GM21423 (cell line): ENCODE data around the gene ZBTB45.
"Not testable (repeated sequence)": the region's sequence is repeated elsewhere in the genome, so short reads cannot be mapped to it uniquely, and the experiment has no call there.

Experiments used
- ATAC-seq: cut with Tn5 transposase; IDR thresholded peaks from one replicate; pipeline ENCODE4 v1.9.1; 2021; ENCODE audit warnings: mild to moderate bottlenecking, moderate library complexity; ENCODE audit not compliant: unreplicated experiment

The ZBTB45 gene

DNA sequence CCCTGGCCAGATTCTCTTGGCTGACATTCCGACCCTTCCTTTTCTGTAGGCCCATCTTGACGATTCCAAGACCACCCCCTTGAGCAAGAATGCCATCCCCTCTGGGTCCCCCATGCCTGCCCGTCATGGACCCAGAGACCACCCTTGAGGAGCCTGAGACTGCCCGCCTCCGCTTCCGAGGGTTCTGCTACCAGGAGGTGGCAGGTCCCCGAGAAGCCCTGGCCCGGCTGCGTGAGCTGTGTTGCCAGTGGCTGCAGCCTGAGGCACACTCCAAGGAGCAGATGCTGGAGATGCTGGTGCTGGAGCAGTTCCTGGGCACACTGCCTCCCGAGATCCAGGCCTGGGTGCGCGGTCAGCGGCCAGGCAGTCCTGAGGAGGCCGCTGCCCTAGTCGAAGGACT, 42.5 kb downstream of the ZBTB45 start:
- ATAC-seq: no peak

- ATAC-seq: no peak
Observed at GRCh38 chr19:58476498-58477015, 43.1 kb downstream of the ZBTB45 start.

GRCh38 chr19:58475714-58476497, 43.7 kb downstream of the ZBTB45 start, which contains the start of gene ZNF446:
ZNF446 (plus strand) TSS chr19:58476352; CDS start chr19:58477219, 867 bp downstream.
- ATAC-seq: peak; percentile 79

DNA sequence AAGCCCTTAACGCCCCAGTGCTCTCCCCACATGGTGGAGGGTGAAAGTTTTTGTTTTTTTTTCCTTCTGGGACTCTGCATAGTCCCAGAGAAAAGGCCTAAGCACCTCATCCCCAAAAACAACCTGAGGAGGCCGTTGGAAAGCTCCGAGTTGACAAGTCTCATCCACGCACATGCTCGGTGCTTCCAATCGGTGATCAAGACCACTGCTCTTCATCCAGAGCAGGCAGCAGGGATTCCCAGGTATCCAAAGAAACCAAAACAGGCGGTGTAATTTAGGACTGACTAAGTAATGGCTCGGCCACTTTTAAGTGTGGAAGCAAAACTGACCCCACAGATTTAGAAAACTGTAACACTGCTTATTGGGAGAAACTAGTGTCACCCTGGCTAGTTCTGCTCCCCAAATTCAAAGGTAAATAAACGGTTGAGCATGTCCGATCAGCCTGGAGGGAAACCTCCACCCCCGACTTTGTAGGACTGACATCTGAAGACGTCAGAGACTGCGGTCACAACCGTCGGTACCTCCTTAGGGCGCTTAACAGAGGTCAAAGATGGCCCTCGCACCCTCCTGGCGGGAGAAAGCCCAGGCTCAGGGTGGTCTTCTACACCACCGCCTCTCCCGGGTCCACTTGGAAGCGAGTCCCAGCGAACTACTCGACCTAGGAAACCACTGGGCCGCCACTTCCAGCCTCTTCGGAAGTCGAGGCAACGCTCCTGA, 44.5 kb downstream of the ZBTB45 start:
- peak; percentile 5 for ATAC-seq

DNA sequence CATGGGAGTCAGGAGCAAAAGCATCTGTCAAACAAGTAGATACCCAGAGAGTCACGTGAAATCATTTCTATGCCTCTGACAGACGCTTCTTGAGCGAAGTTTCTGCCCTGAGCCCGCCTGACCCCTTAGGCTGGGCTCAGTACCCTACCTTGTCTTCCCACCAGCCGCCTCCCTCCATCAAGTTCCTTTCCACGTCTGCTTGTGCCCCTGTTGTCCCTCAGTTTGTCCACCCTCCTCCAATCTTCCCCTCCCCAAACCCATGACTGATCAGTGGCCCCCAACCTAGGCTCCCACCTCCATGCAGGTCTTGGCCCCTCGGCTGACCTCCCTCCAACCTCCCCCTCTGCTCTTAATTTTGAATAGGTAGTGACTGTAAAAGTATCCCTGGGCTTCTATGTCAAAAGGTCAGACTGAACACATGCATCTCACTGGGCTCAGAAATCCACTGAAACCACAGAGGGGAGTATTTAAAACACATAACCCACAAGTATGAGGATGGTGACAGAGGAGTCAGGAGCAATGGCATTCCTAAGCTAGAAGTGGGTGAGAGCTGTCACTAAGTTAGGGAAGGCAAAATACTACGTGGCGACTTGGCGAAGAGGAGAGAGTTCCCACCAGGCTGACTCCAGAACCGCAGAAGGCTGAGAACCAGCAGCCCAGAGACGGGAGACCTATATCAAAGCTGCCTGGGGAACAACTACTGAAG, 45.2 kb downstream of the ZBTB45 start:
- ATAC-seq: no peak

DNA sequence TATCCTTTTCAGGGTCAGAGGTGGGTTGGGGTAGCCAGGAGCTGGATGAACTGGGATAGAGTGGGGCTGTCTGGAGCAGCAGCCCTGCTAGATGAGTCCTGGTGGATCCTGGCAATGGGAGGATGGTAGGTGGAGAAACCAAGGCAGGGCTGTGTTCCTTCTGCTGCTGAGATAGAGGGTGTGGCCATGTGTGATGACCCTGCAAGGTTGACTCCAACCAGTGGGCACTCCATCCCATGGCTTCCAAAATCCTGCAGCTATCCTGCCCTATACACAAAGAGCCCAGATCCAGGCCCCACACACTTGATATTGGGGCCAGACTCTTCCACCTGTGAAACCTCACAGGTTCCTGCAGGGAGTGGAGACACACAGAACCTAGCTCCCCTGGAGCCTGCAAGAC, 45.8 kb downstream of the ZBTB45 start:
- no peak for ATAC-seq

GRCh38 chr19:58471736-58472135, 47.9 kb downstream of the ZBTB45 start:
- no peak for ATAC-seq

GRCh38 chr19:58470837-58471543, 48.6 kb downstream of the ZBTB45 start:
- ATAC-seq: not testable (repeated sequence)

DNA sequence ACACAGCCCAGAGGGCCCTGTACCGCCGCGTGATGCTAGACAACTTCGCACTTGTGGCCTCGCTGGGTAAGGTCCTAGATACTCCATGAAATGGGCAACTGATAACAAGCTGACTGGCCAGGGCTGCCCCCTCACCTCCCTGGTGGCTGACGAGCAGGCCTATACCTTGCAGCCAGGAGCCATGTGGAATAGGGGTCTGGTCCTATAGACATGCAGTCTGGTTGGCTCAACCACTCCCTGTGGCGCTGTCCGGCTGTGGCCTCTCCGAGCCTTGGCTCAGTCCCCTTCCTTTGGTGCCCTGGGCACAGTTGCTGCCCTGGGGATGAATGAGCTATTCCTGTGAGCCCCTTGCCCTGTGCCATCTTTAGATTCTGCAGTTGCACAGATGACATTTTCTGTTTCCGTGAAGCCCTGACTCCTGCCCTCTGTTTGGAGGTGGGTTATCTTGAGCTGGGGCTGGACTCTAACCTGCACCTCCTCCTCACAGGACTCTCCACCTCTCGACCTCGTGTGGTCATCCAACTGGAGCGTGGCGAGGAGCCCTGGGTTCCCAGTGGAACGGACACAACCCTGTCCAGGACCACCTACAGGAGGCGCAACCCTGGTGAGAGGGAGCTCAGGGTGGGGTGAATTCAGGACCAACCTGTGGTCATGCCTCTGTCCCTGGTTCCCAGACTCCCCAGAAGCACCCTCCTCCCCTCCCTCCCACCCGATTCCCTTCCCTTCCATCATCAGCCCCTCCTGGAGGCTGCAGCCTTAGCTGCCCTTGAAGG, 50.2 kb downstream of the ZBTB45 start:
- ATAC-seq: no peak

DNA sequence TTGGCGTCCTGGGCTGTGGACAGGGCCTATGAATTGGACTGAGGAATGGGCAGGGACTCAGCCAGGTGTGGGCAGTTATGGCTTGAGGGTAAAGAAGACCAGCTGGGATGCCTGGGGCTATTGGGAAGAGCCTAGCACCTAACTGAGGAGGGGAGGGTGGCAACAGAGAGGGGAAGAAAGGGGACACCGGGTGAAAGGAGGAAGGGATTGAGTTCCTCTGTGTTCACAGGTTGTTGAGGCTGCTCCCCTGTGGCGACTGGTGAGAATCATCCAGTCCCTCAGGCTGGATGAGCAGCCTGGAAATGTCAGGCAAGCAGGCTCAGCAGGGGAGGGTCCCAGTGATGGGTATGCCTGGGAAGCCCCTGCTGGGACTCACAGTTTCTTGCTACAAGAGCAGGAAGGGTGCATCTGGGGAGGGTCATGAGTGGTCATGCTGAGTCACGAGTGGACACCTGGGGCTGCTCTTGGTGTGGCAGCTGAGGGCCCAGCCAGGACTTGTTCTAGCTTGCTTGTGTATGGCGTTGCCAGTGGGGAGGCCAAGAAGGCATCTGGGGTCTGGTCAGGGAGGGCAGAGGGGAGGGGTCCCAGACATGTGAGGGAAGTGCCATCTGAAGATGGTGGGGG, 51.3 kb downstream of the ZBTB45 start:
- no peak for ATAC-seq

GRCh38 chr19:58466760-58467589, 52.6 kb downstream of the ZBTB45 start, which contains the start of gene ZNF324:
ZNF324 (plus strand) TSS chr19:58467080; CDS start chr19:58469186, 2,106 bp downstream.
- peak; percentile 88 for ATAC-seq

- ATAC-seq: peak; percentile 18
Observed at GRCh38 chr19:58466089-58466759, 53.4 kb downstream of the ZBTB45 start.
